Lower leg skin (tissue), 4 donors: ENCODE measurements around the gene TMEM132D. TPM values are rescaled to one million over a fixed set of nuclear protein-coding genes. Genes with fewer than 3 reads are reported as not detected.
"Not testable (repeated sequence)": the region's sequence is repeated elsewhere in the genome, so short reads cannot be mapped to it uniquely, and the experiment has no call there.

Experiments
- DNase-seq, 2 donors: peaks; one replicate each; pipeline ENCODE4 v3.0.0-alpha.2; 2019; ENCODE audit warnings: low spot score in 2 of 2
- H3K4me3 ChIP-seq: fragments of 200-600 bp; sonication (generic); 2 replicates; pipeline ENCODE4 v1.5.1; 2017; ENCODE audit warnings: mild to moderate bottlenecking, low read depth; ENCODE audit not compliant: poor library complexity, severe bottlenecking
- CTCF ChIP-seq, 3 donors: fragments of 450-650 bp; IDR thresholded peaks; one replicate each; pipeline ENCODE4 v1.5.1; 2016; ENCODE audit warnings: antibody characterized with exemption in 3 of 3, mild to moderate bottlenecking in 3 of 3, moderate library complexity in 2 of 3
- POLR2A ChIP-seq, 2 donors: fragments of 450-650 bp; IDR thresholded peaks; one replicate each; pipeline ENCODE4 v1.6.1; 2016 to 2017; ENCODE audit warnings: antibody characterized with exemption in 2 of 2, mild to moderate bottlenecking in 1 of 2, moderate library complexity in 1 of 2
- WGBS, 2 donors: methylation state at CpG; one replicate each; pipeline ENCODE4 v1.1.5; 2018; 5-methylcytosine and 5-hydroxymethylcytosine counted together
- intact Hi-C: fragments of 100-400 bp; cut with DNase I; formaldehyde crosslinking; loops from one replicate; pipeline ENCODE4 v1.15.0; 2023; ENCODE audit warnings: low total_unique reads
- total RNA-seq, 4 donors: library from RNA; depleted of rRNA; stranded (reverse); fragments of >200 nt; gene quantifications; one replicate each; pipeline ENCODE4 v1.1.0, GENCODE V29; 2016

Gene TMEM132D
- total RNA-seq, 4 donors from 2014 or later = not detected

GRCh38 chr12:129053232-129053631 lies 850.6 kb downstream of the TMEM132D start:
- intact Hi-C loops = no loop called here
- no peak for TF ChIP-seq POLR2A (IDR thresholded peaks at IDR 0.05)
- no peak for TF ChIP-seq CTCF (IDR thresholded peaks at IDR 0.05)
- no peak overlapping the region for H3K4me3 ChIP-seq
- no peak for DNase-seq
- 75 to 80% methylated on average over 11 of the region's 11 CpGs for WGBS, 2 donors

GRCh38 chr12:129052373-129052772 lies 851.5 kb downstream of the TMEM132D start:
- no peak overlapping the region for H3K4me3 ChIP-seq
- DNase-seq = no peak
- TF ChIP-seq CTCF (IDR thresholded peaks at IDR 0.05) (no peak), POLR2A (IDR thresholded peaks at IDR 0.05) (no peak)
- intact Hi-C loops = no loop called here

- no peak for TF ChIP-seq POLR2A (IDR thresholded peaks at IDR 0.05)
- TF ChIP-seq CTCF (IDR thresholded peaks at IDR 0.05) = no peak
- DNase-seq = no peak
- WGBS, 2 donors = 0 to 6% methylated on average over 1 of the region's 1 CpG
- intact Hi-C loops = no loop called here
- no peak overlapping the region for H3K4me3 ChIP-seq
Observed at GRCh38 chr12:129049917-129050316, 853.9 kb downstream of the TMEM132D start.

GRCh38 chr12:129043334-129043733 lies 860.5 kb downstream of the TMEM132D start:
- intact Hi-C loops, DNase-seq, H3K4me3 ChIP-seq: not testable (repeated sequence)
- WGBS, 2 donors = 85 to 94% methylated on average over 11 of the region's 11 CpGs

- no peak for DNase-seq
- WGBS, 2 donors = 81 to 88% methylated on average over 9 of the region's 9 CpGs
- TF ChIP-seq POLR2A (IDR thresholded peaks at IDR 0.05) (no peak), CTCF (IDR thresholded peaks at IDR 0.05) (no peak)
- H3K4me3 ChIP-seq = no peak overlapping the region
- intact Hi-C loops = no loop called here
Observed at GRCh38 chr12:129036135-129036534, 867.7 kb downstream of the TMEM132D start.

GRCh38 chr12:129034558-129035289 lies 869.1 kb downstream of the TMEM132D start:
- WGBS, 2 donors = 57 to 59% methylated on average over 15 of the region's 15 CpGs
- H3K4me3 ChIP-seq = no peak overlapping the region
- no peak for TF ChIP-seq POLR2A (IDR thresholded peaks at IDR 0.05)
- no peak for TF ChIP-seq CTCF (IDR thresholded peaks at IDR 0.05)
- intact Hi-C loops = no loop called here
- DNase-seq = no peak
